ENCODE results near the gene C2orf92.

Gene C2orf92

DNA sequence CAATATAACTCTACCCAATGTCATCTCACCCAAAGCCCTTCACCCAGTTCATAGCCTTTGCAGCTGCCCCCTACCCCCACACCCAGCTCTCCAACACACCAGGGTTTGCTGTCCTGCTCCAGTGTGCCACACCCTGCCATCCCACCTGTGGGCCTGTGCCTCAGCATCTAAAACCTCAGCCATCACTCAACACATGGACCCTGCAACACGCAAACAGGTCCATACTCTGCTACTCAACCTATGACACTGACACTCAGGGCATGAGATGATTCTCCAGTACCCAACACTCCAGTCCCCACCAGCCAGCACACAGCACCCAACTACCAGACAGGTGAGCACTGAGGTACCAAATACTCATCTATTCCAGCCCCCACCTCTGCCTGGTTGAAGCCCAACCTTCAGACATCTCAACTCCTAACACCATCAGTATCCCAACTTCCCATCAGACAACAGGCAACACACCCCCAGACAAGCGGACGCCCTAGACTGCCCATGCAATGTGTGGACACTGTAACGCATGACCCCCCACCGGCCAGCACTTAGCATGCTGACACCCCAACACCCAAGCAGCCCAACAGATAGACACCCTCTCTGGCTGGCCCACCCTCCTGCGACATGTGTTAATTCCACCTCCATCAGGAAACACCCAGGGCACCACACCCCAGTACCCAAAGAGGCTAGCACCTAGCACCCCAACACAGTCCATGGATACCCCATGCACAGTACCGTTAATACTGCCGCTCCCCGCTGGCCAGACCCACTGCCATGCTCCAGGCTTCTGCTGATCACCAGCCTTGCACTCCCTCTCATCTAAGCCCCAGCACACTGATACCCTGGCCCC is 68.9 kb downstream of the C2orf92 start:
- H3K4me3 ChIP-seq (replicated peaks; ENCODE audit: low read depth, low read length), result no peak overlapping the region
- no peak for DNase-seq (ENCODE audit: low read depth)
- TF ChIP-seq, protein P1, sequence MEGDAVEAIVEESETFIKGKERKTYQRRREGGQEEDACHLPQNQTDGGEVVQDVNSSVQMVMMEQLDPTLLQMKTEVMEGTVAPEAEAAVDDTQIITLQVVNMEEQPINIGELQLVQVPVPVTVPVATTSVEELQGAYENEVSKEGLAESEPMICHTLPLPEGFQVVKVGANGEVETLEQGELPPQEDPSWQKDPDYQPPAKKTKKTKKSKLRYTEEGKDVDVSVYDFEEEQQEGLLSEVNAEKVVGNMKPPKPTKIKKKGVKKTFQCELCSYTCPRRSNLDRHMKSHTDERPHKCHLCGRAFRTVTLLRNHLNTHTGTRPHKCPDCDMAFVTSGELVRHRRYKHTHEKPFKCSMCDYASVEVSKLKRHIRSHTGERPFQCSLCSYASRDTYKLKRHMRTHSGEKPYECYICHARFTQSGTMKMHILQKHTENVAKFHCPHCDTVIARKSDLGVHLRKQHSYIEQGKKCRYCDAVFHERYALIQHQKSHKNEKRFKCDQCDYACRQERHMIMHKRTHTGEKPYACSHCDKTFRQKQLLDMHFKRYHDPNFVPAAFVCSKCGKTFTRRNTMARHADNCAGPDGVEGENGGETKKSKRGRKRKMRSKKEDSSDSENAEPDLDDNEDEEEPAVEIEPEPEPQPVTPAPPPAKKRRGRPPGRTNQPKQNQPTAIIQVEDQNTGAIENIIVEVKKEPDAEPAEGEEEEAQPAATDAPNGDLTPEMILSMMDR (IDR thresholded peaks at IDR 0.05; ENCODE audit: low read length, missing control alignments), result no peak

DNA sequence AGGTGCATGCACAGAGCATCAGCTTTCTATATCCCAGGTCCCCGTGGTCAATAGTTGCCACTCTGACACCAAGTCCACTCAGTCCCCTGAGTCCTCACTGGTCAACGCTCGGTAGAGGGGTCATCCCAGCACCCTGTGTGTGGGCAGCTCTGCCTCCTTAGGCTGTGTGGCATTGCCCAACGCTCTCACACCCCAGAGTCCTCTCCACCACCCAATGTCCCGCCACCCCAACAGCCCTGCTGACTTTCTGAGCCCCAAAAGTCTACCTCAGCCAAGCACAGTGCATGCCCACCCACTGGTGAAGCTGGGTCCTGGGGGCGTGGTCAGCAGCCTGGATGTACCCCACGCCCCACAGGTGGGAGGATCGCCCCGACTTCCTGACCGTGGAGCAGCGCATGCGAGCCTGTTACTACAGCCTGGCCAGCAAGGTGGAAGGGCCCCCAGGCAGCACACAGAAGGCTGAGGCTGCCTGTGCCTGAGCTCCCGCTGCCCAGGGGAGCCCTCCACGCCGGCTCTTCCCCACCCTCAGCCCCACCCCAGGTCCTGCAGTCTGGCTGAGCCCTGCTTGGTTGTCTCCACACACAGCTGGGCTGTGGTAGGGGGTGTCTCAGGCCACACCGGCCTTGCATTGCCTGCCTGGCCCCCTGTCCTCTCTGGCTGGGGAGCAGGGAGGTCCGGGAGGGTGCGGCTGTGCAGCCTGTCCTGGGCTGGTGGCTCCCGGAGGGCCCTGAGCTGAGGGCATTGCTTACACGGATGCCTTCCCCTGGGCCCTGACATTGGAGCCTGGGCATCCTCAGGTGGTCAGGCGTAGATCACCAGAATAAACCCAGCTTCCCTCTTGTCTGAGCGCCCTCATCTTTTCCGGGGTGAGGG is 69.7 kb downstream of the C2orf92 start:
- no peak overlapping the region for H3K4me3 ChIP-seq (replicated peaks; ENCODE audit: low read depth, low read length)
- TF ChIP-seq, protein P1 (IDR thresholded peaks at IDR 0.05; ENCODE audit: low read length, missing control alignments), result no peak
- no peak for DNase-seq (ENCODE audit: low read depth)

DNA sequence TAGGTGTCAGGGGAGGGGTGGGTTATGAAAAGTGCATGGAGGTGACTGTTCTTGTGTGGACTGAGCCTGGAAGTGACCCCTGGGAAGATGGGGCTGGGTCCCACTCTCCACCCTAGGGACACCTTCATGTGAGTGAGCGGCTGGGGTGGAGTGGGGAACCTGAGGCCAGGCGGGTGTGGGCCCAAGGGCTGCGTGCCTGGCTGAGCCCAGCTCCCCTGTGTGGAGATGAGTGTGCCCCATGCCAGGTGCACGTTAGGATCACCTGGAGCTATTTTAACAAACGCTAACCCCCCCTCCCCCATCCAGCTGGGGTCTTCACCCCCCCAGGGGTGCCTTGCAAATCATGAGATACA is 70.4 kb downstream of the C2orf92 start:
- DNase-seq (ENCODE audit: low read depth), result no peak
- TF ChIP-seq, protein P1 (IDR thresholded peaks at IDR 0.05; ENCODE audit: low read length, missing control alignments), result no peak

DNA sequence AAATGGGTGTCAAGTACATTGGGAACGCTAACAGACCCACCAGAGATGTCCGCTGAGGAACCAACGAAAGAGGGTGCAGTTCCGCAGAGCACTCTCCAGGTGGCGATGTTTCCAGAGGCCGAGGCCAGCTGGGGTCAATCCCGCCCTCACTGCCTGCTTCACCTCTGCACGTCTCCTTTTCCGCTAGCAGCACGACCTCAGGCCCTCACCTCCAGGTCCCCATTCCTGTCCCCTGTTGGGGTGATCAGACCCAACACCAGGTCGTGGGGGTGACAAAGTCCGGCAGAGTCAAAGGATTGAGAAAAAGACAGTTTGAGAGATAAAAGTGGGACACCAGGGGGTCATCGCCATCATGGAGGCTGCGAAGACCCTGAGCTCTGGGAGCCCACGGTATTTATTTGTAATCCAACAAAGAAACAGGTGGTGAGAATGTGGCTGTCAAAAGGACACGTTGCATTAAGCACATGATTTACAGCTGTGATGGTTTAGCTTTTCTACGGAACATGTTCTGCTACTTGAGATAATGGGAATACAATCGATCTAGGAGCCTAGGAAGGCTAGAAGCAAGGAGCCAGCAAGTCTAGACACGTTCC is 71.2 kb downstream of the C2orf92 start:
- TF ChIP-seq, protein P1 (IDR thresholded peaks at IDR 0.05; ENCODE audit: low read length, missing control alignments), result peak; percentile 73
- H3K4me3 ChIP-seq (replicated peaks; ENCODE audit: low read depth, low read length), result no peak overlapping the region
- peak; percentile 45 for DNase-seq (ENCODE audit: low read depth)

More for the DNA sequence above, 70.4 kb downstream of the C2orf92 start:
- no peak overlapping the region for H3K4me3 ChIP-seq (replicated peaks; ENCODE audit: low read depth, low read length)

DNA sequence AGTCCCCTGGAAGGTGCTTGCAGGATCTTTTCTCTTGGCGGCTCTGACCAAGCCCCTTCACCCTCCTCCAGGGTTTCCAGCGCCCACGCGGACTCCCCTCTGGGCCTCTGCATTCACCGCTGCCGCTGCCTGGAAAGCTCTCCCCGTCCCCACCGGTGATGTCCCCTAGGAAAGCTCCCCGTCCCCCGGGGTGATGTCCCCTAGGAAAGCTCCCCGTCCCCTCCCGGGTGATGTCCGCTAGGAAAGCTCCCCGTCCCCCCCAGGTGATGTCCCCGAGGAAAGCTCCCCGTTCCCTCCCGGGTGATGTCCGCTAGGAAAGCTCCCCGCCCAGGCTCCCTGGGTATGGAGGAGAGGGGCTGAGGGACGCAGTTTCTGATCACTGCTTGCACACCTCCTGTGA is 71.7 kb downstream of the C2orf92 start:
- TF ChIP-seq, protein P1 (IDR thresholded peaks at IDR 0.05; ENCODE audit: low read length, missing control alignments), result no peak
- no peak overlapping the region for H3K4me3 ChIP-seq (replicated peaks; ENCODE audit: low read depth, low read length)
- no peak for DNase-seq (ENCODE audit: low read depth)

DNA sequence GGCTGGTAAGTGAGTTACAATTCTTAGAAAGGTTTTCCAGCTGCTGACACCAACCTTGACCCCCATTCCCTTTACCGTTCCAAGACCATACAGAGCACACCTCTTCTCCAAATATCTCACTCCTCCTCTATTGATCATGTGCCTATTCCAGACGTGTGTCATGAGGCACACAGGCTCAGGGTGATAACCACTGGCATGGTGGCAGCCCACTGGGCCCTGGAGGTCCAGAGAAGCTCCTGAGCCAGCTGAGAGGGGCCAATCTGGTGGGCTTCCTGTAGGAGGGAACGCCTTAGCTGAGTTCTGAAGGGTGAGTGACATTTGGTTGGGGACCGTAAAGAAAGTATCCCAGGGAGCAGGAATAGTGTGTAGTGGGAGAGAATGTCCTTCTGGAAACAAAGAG is 72.2 kb downstream of the C2orf92 start:
- no peak overlapping the region for H3K4me3 ChIP-seq (replicated peaks; ENCODE audit: low read depth, low read length)
- no peak for DNase-seq (ENCODE audit: low read depth)
- TF ChIP-seq, protein P1 (IDR thresholded peaks at IDR 0.05; ENCODE audit: low read length, missing control alignments), result no peak
